Fibroblast of gingiva (primary cell): ENCODE data around the gene PCOLCE2.

Experiments
- DNase-seq: peaks from one replicate; pipeline ENCODE4 v3.0.0-alpha.2; 2011; ENCODE audit warnings: low read depth

The PCOLCE2 gene

GRCh38 chr3:142888481-142889211 lies at the start of gene PCOLCE2:
TSS of gene PCOLCE2 (minus strand) at chr3:142889083. CDS start at chr3:142888896, 187 bp downstream.
- no peak for DNase-seq

GRCh38 chr3:142935963-142936362 lies 47.1 kb upstream of the PCOLCE2 start:
- no peak for DNase-seq

GRCh38 chr3:142934887-142935269 lies 46.0 kb upstream of the PCOLCE2 start:
- DNase-seq = no peak

- DNase-seq = no peak
Observed at GRCh38 chr3:142934128-142934886, 45.4 kb upstream of the PCOLCE2 start.

- no peak for DNase-seq
Observed at GRCh38 chr3:142931222-142931621, 42.3 kb upstream of the PCOLCE2 start.

GRCh38 chr3:142930463-142930862 lies 41.6 kb upstream of the PCOLCE2 start:
- no peak for DNase-seq

- no peak for DNase-seq
Observed at GRCh38 chr3:142929890-142930289, 41.0 kb upstream of the PCOLCE2 start.

- DNase-seq = peak; percentile 12
Observed at GRCh38 chr3:142929109-142929508, 40.2 kb upstream of the PCOLCE2 start.

GRCh38 chr3:142926368-142926944 lies 37.6 kb upstream of the PCOLCE2 start:
- no peak for DNase-seq

GRCh38 chr3:142925140-142925539 lies 36.3 kb upstream of the PCOLCE2 start:
- no peak for DNase-seq

- DNase-seq = no peak
Observed at GRCh38 chr3:142923694-142924093, 34.8 kb upstream of the PCOLCE2 start.

- no peak for DNase-seq
Observed at GRCh38 chr3:142916605-142917004, 27.7 kb upstream of the PCOLCE2 start.

- DNase-seq = no peak
Observed at GRCh38 chr3:142915636-142916035, 26.8 kb upstream of the PCOLCE2 start.

GRCh38 chr3:142914286-142914811 lies 25.5 kb upstream of the PCOLCE2 start:
- no peak for DNase-seq

GRCh38 chr3:142913432-142913831 lies 24.5 kb upstream of the PCOLCE2 start:
- DNase-seq = no peak

GRCh38 chr3:142912402-142913172 lies 23.7 kb upstream of the PCOLCE2 start:
- DNase-seq = no peak

GRCh38 chr3:142910280-142910679 lies 21.4 kb upstream of the PCOLCE2 start:
- DNase-seq = no peak

- DNase-seq = no peak
Observed at GRCh38 chr3:142909282-142909681, 20.4 kb upstream of the PCOLCE2 start.

- no peak for DNase-seq
Observed at GRCh38 chr3:142907996-142908395, 19.1 kb upstream of the PCOLCE2 start.

GRCh38 chr3:142904639-142905436 lies 16.0 kb upstream of the PCOLCE2 start:
- DNase-seq = no peak

GRCh38 chr3:142902356-142902755 lies 13.5 kb upstream of the PCOLCE2 start:
- no peak for DNase-seq
